ENCODE data around the gene DLGAP1. TPM values are rescaled to one million over a fixed set of nuclear protein-coding genes. Genes with fewer than 3 reads are reported as not detected.

The DLGAP1 gene
- total RNA-seq, 1 donor from 2014 or later, result 0.05 TPM

DNA sequence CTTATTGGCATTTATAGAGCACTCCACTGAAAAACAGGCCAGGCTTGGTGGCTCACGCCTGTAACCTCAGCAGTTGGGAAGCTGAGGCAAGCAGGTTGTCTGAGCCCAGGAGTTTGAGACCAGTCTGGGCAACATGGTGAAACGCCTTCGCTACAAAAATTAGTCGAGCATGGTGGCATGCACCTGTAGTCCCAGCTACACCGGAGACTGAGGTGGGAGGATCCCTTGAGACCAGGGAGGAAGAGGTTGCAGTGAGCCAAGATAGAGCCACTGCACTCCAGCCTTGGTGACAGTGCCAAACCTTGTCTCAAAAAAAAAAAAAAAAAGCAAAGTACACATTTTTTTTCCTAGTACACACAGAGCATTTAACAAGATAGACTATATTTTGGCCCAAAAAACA, 909.0 kb downstream of the DLGAP1 start:
- Mint-ChIP-seq H3K36me3 (ENCODE audit: unreplicated experiment) (no peaks in the 10 kb centered on the region), H3K4me3 (ENCODE audit: unreplicated experiment) (no peak overlapping the region), H3K27ac (ENCODE audit: unreplicated experiment) (no peak overlapping the region), H3K9me3 (ENCODE audit: unreplicated experiment) (no peaks in the 10 kb centered on the region), H3K4me1 (ENCODE audit: unreplicated experiment) (peaks cover 9% of the 10 kb centered on the region), H3K27me3 (ENCODE audit: unreplicated experiment) (peaks cover 3% of the 10 kb centered on the region)
- TF ChIP-seq, protein P1, sequence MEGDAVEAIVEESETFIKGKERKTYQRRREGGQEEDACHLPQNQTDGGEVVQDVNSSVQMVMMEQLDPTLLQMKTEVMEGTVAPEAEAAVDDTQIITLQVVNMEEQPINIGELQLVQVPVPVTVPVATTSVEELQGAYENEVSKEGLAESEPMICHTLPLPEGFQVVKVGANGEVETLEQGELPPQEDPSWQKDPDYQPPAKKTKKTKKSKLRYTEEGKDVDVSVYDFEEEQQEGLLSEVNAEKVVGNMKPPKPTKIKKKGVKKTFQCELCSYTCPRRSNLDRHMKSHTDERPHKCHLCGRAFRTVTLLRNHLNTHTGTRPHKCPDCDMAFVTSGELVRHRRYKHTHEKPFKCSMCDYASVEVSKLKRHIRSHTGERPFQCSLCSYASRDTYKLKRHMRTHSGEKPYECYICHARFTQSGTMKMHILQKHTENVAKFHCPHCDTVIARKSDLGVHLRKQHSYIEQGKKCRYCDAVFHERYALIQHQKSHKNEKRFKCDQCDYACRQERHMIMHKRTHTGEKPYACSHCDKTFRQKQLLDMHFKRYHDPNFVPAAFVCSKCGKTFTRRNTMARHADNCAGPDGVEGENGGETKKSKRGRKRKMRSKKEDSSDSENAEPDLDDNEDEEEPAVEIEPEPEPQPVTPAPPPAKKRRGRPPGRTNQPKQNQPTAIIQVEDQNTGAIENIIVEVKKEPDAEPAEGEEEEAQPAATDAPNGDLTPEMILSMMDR (IDR thresholded peaks at IDR 0.05), result no peak
- DNase-seq (ENCODE audit: extremely low spot score, unreplicated experiment), result no peak

GRCh38 chr18:3544537-3544936, 910.6 kb downstream of the DLGAP1 start:
- no peak overlapping the region for H3K4me3 Mint-ChIP-seq (ENCODE audit: unreplicated experiment)
- TF ChIP-seq, protein P1 (IDR thresholded peaks at IDR 0.05), result no peak
- H3K27ac Mint-ChIP-seq (ENCODE audit: unreplicated experiment), result no peak overlapping the region
- no peaks in the 10 kb centered on the region for H3K36me3 Mint-ChIP-seq (ENCODE audit: unreplicated experiment)
- H3K27me3 Mint-ChIP-seq (ENCODE audit: unreplicated experiment), result peaks cover 7% of the 10 kb centered on the region
- H3K4me1 Mint-ChIP-seq (ENCODE audit: unreplicated experiment), result peaks cover 9% of the 10 kb centered on the region
- no peak for DNase-seq (ENCODE audit: extremely low spot score, unreplicated experiment)
- H3K9me3 Mint-ChIP-seq (ENCODE audit: unreplicated experiment), result no peaks in the 10 kb centered on the region

- DNase-seq (ENCODE audit: extremely low spot score, unreplicated experiment), result no peak
- H3K36me3 Mint-ChIP-seq (ENCODE audit: unreplicated experiment), result no peaks in the 10 kb centered on the region
- H3K4me3 Mint-ChIP-seq (ENCODE audit: unreplicated experiment), result no peak overlapping the region
- no peak overlapping the region for H3K27ac Mint-ChIP-seq (ENCODE audit: unreplicated experiment)
- peaks cover 16% of the 10 kb centered on the region for H3K4me1 Mint-ChIP-seq (ENCODE audit: unreplicated experiment)
- peaks cover 4% of the 10 kb centered on the region for H3K27me3 Mint-ChIP-seq (ENCODE audit: unreplicated experiment)
- no peaks in the 10 kb centered on the region for H3K9me3 Mint-ChIP-seq (ENCODE audit: unreplicated experiment)
- TF ChIP-seq, protein P1 (IDR thresholded peaks at IDR 0.05), result no peak
These were observed 913.3 kb downstream of the DLGAP1 start for GRCh38 chr18:3541549-3542386.

GRCh38 chr18:3540805-3541548, 914.1 kb downstream of the DLGAP1 start:
- Mint-ChIP-seq H3K36me3 (ENCODE audit: unreplicated experiment) (no peaks in the 10 kb centered on the region), H3K27me3 (ENCODE audit: unreplicated experiment) (peaks cover 4% of the 10 kb centered on the region), H3K9me3 (ENCODE audit: unreplicated experiment) (no peaks in the 10 kb centered on the region), H3K27ac (ENCODE audit: unreplicated experiment) (no peak overlapping the region), H3K4me3 (ENCODE audit: unreplicated experiment) (no peak overlapping the region), H3K4me1 (ENCODE audit: unreplicated experiment) (peaks cover 16% of the 10 kb centered on the region)
- TF ChIP-seq, protein P1 (IDR thresholded peaks at IDR 0.05), result no peak
- no peak for DNase-seq (ENCODE audit: extremely low spot score, unreplicated experiment)
